Adrenal gland (tissue), 12 donors: ENCODE measurements around the gene TRPM5. TPM values are rescaled to one million over a fixed set of nuclear protein-coding genes. Genes with fewer than 3 reads are reported as not detected.
A peak's percentile ranks its signal among the peaks of the same experiment; 100 is the strongest.

ENCODE experiments used
- DNase-seq, 7 donors: peaks; one replicate each; pipeline ENCODE4 v3.0.0-alpha.2; 2019 to 2020
- H3K27ac ChIP-seq, 5 donors: fragments of 200-600 bp; sonication (generic) in 4 of 5; 1 replicate in 3 of 5; 2 replicates in 2 of 5; pipeline versions ENCODE4 v1.5.1 to v1.8.0; 2016 to 2020; ENCODE audit warnings: mild to moderate bottlenecking in 1 of 5
- H3K27me3 ChIP-seq: fragments of 200-600 bp; 2 replicates; pipeline ENCODE4 v1.8.0; 2021
- H3K36me3 ChIP-seq, 2 donors: fragments of 200-600 bp; replicated peaks in 1 of 2; 1 replicate in 1 of 2; 2 replicates in 1 of 2; pipeline versions ENCODE4 v1.5.1 to v1.8.0; 2018 to 2022
- H3K4me1 ChIP-seq, 2 donors: fragments of 200-600 bp; replicated peaks in 1 of 2; 1 replicate in 1 of 2; 2 replicates in 1 of 2; pipeline versions ENCODE4 v1.5.1 to v1.8.0; 2018 to 2021
- H3K4me3 ChIP-seq, 4 donors: fragments of 200-600 bp; sonication (generic) in 3 of 4; one replicate each; pipeline ENCODE4 v1.5.1; 2016 to 2018
- H3K9me3 ChIP-seq, 3 donors: fragments of 200-600 bp; sonication (generic) in 1 of 3; replicated peaks in 1 of 3; 1 replicate in 2 of 3; 2 replicates in 1 of 3; pipeline versions ENCODE4 v1.5.1 to v1.8.0; 2016 to 2021
- POLR2A ChIP-seq, 2 donors: fragments of 450-650 bp; IDR thresholded peaks; one replicate each; pipeline ENCODE4 v1.6.1; 2017; ENCODE audit warnings: antibody characterized with exemption in 2 of 2, mild to moderate bottlenecking in 2 of 2, moderate library complexity in 1 of 2
- WGBS, 4 donors: extraction: QIAGEN DNeasy Blood & Tissue Kit in 2 of 4; methylation state at CpG; one replicate each; pipeline versions ENCODE4 v1.1.5 to v1.1.7; 2013 to 2017; 5-methylcytosine and 5-hydroxymethylcytosine counted together
- intact Hi-C, 2 donors: fragments of 100-400 bp; cut with DNase I; formaldehyde crosslinking; loops; one replicate each; pipeline versions ENCODE4 v1.14.1 to v1.15.0; 2022 to 2023
- polyA plus RNA-seq, 3 donors: library from polyadenylated mRNA; stranded (reverse); fragments of 200-250 nt in 2 of 3; fragments of 350-450 nt in 1 of 3; fragmentation: Illumina TruSeq in 1 of 3; extraction: RNeasy Lipid Tissue Mini Kit (QIAGEN cat#74804) in 1 of 3; gene quantifications; one replicate each; pipeline ENCODE4 v1.2.3, GENCODE V29; 2013 to 2014
- total RNA-seq, 9 donors: library from RNA; depleted of rRNA in 4 of 9; stranded (reverse); fragments of >200 nt in 4 of 9; fragments of 120-200 nt in 1 of 9; fragmentation: NEBNext Ultra II Directional in 1 of 9; extraction: Animal tissue kit (Norgen Biotek cat#: 25700) in 1 of 9; gene quantifications; one replicate each; pipeline versions ENCODE4 v1.1.0 to v1.2.4, GENCODE V29; 2013 to 2023
- TF ChIP-seq, protein P1 (sequence below), 6 experiments: fragments of 450-650 bp in 4 of 6; fragments of 200-600 bp in 2 of 6; sonication (generic) in 1 of 6; IDR thresholded peaks; 1 replicate in 5 of 6; 2 replicates in 1 of 6; pipeline versions ENCODE4 v1.5.1 to v1.8.0; 2016 to 2021; ENCODE audit warnings: antibody characterized with exemption in 6 of 6, mild to moderate bottlenecking in 2 of 6, moderate library complexity in 1 of 6
- donor health status: healthy with polysubstance abuse.
- donor health status: Bipolar disorder and iron deficiency.
- donor health status: DM: yes; HTN: yes; CAD: no.
- donor health status: DM: no; HTN: no; CAD: no.
- donor health status: DM: no; HTN: no; CAD: no.
- donor health status: DM: yes; HTN: yes; CAD: no.

Gene TRPM5
- total and polyA plus RNA-seq, 12 donors: 0.11 to 7.4 (median 0.97) TPM; not detected in 1

DNA sequence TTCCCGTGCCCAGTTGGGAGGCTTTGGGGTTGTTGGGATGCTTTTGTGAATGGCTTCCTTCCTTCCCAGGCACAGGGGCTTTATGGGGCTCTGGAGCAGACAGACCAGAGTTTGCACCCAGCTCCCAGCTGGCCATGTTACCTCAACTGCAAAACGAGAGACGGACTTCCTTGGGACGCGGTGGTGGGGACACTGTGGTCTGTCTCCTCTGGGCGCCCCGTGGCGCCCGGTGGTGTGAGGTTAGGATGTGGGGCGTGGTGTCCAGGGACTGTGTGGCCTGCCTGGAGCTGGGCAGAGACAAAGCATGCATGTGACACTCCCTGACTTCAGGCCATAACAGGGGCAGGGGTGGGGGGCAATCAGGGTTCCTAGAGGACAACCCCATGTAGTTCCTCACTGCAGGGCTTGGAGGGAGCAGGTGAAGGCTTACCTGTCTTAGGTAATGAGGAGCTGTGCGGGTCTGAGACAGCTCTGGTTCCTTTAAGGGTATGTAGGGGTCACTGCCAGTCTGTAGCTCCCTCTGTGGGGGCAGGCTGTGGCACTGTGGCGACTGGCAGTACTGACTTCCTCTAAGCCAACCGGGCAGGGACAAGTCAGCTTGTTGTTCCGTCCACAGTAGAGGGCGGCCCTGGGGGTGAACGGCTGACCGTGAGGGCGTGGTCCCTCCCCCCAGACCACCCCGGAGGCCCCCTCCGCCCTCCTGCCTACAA lies 14.9 kb upstream of the TRPM5 start:
- no peak overlapping the region for H3K4me3 ChIP-seq
- 60 to 75% (median 68%) methylated on average over 16 to 20 of the region's 20 CpGs for WGBS, 4 donors
- H3K27me3 ChIP-seq: no peaks in the 10 kb centered on the region
- peaks cover 29 to 51% of the 10 kb centered on the region in 2 donors for H3K4me1 ChIP-seq
- H3K36me3 ChIP-seq: no peaks in the 10 kb centered on the region
- no peak for TF ChIP-seq POLR2A (IDR thresholded peaks at IDR 0.05)
- TF ChIP-seq, protein P1, sequence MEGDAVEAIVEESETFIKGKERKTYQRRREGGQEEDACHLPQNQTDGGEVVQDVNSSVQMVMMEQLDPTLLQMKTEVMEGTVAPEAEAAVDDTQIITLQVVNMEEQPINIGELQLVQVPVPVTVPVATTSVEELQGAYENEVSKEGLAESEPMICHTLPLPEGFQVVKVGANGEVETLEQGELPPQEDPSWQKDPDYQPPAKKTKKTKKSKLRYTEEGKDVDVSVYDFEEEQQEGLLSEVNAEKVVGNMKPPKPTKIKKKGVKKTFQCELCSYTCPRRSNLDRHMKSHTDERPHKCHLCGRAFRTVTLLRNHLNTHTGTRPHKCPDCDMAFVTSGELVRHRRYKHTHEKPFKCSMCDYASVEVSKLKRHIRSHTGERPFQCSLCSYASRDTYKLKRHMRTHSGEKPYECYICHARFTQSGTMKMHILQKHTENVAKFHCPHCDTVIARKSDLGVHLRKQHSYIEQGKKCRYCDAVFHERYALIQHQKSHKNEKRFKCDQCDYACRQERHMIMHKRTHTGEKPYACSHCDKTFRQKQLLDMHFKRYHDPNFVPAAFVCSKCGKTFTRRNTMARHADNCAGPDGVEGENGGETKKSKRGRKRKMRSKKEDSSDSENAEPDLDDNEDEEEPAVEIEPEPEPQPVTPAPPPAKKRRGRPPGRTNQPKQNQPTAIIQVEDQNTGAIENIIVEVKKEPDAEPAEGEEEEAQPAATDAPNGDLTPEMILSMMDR (IDR thresholded peaks at IDR 0.05): no peak
- intact Hi-C loops: no loop called here
- no peaks in the 10 kb centered on the region for H3K9me3 ChIP-seq
- peak in 5 of 7 donors; percentile 15 to 53 (median 46) for DNase-seq
- peak overlapping the region; percentile 78 to 99 (median 90) for H3K27ac ChIP-seq

DNA sequence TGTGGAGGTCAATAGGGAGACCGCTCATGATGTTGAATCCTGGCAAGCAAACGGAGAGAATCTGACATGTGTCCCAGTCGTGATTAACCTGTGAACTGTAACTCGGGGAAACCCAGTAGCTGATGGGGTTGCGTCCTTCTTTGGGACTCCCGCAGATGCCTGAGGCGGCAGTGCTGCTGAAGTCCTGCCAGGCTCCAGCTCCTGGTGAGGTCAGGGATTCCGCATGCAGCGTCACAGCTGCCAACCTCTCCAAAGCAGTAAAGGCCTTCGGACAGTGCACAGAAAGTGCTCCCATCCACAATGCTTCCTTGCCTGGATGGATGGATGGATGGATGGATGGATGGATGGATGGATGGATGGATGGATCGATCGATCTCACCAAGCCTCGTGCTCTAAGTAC lies 14.0 kb upstream of the TRPM5 start:
- peak in 5 of 7 donors; percentile 34 to 71 (median 56) for DNase-seq
- no peaks in the 10 kb centered on the region for H3K36me3 ChIP-seq
- H3K4me1 ChIP-seq: peaks cover 22 to 42% of the 10 kb centered on the region in 2 donors
- no peaks in the 10 kb centered on the region for H3K9me3 ChIP-seq
- no peak overlapping the region for H3K4me3 ChIP-seq
- no peaks in the 10 kb centered on the region for H3K27me3 ChIP-seq
- H3K27ac ChIP-seq: peak overlapping the region in 3 of 5 donors; percentile 24 to 99 (median 90)
- TF ChIP-seq, protein P1 (IDR thresholded peaks at IDR 0.05): no peak
- TF ChIP-seq POLR2A (IDR thresholded peaks at IDR 0.05): no peak
- WGBS, 4 donors: 61 to 74% (median 67%) methylated on average over 13 of the region's 13 CpGs
- intact Hi-C loops: no loop called here

DNA sequence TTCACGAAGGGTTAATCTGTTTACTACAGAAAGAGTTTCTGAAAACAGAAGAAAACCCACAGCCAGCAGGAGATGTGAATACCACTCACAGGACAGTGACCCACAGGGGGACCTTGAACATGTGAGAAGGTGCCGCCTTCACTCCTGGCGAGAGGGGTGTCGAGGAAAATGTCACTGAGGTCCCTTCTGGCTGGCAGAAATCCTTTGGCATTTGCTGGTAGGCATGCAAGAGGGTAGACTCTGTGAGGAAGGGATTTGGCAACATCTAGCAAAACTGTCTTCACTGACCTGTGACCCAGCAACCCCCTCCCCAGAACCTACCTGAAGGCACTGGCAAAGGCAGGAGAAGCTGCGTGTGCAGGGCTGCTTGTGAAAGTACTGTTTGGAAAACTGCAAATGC lies 9.1 kb upstream of the TRPM5 start:
- WGBS, 4 donors: 84 to 89% (median 88%) methylated on average over 5 of the region's 5 CpGs
- no peaks in the 10 kb centered on the region for H3K27me3 ChIP-seq

DNA sequence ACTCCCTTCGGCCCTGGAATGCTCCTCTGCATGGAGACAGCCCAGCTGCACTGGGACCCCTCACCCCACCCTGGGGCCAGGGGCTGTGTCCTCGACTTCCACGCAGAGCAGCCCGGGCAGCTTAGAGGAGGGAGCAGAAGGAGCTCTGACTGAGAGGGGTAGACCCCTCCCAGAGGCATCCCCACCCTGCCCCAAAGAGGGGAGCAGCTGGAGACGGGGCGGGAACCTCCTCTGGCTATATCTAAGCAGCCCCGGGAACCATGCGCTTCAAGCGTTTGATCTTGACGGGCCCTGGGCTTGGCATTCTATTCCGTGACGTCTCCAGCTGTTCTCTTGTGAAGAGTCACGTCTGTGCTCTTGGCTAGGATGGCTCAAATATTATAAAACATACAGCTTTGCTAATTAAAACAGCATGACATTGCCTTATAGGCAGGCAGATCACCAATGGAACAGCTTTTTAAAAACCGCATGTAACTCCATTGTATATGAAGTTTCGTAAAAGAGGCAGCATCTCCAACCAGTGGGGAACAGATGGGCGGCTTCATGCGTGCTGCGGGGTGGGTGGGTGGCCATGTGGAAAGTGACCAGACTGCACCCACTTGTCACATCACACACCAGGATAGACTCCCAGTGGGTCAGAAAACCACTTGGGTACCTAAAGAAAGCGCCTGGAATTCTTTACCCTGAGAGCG lies 8.2 kb upstream of the TRPM5 start:
- intact Hi-C loops: no loop called here
- H3K27me3 ChIP-seq: no peaks in the 10 kb centered on the region
- TF ChIP-seq, protein P1 (IDR thresholded peaks at IDR 0.05): no peak
- TF ChIP-seq POLR2A (IDR thresholded peaks at IDR 0.05): no peak
- WGBS, 4 donors: 47 to 68% (median 60%) methylated on average over 17 to 20 of the region's 20 CpGs
- DNase-seq: no peak
- H3K27ac ChIP-seq: peak overlapping the region in 2 of 5 donors; percentile 49 to 91
- no peak overlapping the region for H3K4me3 ChIP-seq
- H3K9me3 ChIP-seq: no peaks in the 10 kb centered on the region
- peaks cover 23 to 25% of the 10 kb centered on the region in 2 donors for H3K4me1 ChIP-seq
- H3K36me3 ChIP-seq: no peaks in the 10 kb centered on the region

More for the DNA sequence above, 9.1 kb upstream of the TRPM5 start:
- H3K9me3 ChIP-seq: no peaks in the 10 kb centered on the region
- TF ChIP-seq, protein P1 (IDR thresholded peaks at IDR 0.05): no peak
- TF ChIP-seq POLR2A (IDR thresholded peaks at IDR 0.05): no peak
- peak overlapping the region in 1 of 5 donors; percentile 45 for H3K27ac ChIP-seq
- peaks cover 13 to 16% of the 10 kb centered on the region in 2 donors for H3K4me1 ChIP-seq
- no peaks in the 10 kb centered on the region for H3K36me3 ChIP-seq
- H3K4me3 ChIP-seq: no peak overlapping the region
- no peak for DNase-seq
- intact Hi-C loops: no loop called here
